ENCODE results near the gene CALD1.
A peak's percentile ranks its signal among the peaks of the same experiment; 100 is the strongest.

CALD1 gene

DNA sequence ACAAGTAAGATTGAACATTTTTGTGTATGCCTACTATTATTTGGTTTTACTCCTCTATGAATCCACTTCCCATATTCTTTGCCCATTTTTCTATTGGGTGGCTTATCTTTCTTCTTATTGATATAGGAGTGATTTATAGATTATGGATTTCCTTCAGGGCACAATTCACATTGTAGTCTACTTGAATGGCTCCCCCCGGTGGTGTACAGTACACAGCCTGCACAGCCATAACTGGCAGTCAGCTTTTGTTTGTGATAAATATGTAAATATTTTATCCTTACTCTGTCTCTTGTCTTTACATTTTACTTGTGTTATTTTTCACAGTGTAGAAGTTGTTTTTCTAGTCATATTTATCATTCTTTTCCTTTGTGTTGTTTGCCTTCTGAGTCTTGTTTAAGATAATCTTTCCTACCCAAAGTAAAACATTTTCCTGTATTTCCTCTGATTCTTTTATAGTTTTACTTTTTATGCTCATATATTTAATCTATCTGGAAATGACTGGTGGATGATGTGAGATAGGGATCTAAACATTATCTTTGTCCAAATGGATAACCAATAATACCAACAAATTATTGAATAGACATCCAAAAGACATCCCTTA is 23.9 kb upstream of the CALD1 start:
- TF ChIP-seq, protein P1, sequence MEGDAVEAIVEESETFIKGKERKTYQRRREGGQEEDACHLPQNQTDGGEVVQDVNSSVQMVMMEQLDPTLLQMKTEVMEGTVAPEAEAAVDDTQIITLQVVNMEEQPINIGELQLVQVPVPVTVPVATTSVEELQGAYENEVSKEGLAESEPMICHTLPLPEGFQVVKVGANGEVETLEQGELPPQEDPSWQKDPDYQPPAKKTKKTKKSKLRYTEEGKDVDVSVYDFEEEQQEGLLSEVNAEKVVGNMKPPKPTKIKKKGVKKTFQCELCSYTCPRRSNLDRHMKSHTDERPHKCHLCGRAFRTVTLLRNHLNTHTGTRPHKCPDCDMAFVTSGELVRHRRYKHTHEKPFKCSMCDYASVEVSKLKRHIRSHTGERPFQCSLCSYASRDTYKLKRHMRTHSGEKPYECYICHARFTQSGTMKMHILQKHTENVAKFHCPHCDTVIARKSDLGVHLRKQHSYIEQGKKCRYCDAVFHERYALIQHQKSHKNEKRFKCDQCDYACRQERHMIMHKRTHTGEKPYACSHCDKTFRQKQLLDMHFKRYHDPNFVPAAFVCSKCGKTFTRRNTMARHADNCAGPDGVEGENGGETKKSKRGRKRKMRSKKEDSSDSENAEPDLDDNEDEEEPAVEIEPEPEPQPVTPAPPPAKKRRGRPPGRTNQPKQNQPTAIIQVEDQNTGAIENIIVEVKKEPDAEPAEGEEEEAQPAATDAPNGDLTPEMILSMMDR (IDR thresholded peaks at IDR 0.05; ENCODE audit: insufficient read depth, low read length, missing control alignments), result peak; percentile 69
- no peak overlapping the region for H3K4me3 ChIP-seq (ENCODE audit: low read depth, low read length)
- POLR2A ChIA-PET, result no interaction called here
- DNase-seq (ENCODE audit: low read depth, low spot score), result no peak
- CTCF ChIA-PET, result interaction anchor here (0.8 to 11.8 kb wide), 16 partner anchors 11 to 123 kb away, joined by 3 to 164 read pairs (median 7); no protein-coding TSS in a partner anchor

DNA sequence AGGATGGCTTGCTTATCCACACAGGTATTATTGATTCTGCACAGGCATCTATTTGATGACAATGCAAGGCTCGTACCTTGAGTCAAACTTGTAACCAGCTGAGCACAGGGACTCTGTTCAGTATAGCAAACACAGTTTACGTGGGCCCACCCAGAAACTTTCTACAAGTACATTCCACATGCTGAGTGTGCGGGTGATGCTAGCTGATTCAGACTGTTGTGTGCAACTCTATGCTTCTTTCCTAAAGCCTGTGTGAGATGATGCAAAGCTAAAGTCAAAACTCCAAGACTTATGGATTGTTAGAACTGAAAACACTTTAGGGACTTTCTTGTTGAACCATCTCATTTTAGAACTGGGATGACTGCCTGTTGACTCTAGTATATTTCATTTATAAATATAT is 21.5 kb upstream of the CALD1 start:
- TF ChIP-seq, protein P1 (IDR thresholded peaks at IDR 0.05; ENCODE audit: insufficient read depth, low read length, missing control alignments), result no peak
- H3K4me3 ChIP-seq (ENCODE audit: low read depth, low read length), result no peak overlapping the region
- DNase-seq (ENCODE audit: low read depth, low spot score), result no peak
- POLR2A ChIA-PET, result interaction anchor here (0.6 to 2.3 kb wide), 7 partner anchors 9 to 68 kb away, joined by 3 to 8 read pairs (median 3); no protein-coding TSS in a partner anchor
- CTCF ChIA-PET, result interaction anchor here (0.8 to 11.8 kb wide), 8 partner anchors 9 to 196 kb away, joined by 3 to 164 read pairs (median 8); no protein-coding TSS in a partner anchor

DNA sequence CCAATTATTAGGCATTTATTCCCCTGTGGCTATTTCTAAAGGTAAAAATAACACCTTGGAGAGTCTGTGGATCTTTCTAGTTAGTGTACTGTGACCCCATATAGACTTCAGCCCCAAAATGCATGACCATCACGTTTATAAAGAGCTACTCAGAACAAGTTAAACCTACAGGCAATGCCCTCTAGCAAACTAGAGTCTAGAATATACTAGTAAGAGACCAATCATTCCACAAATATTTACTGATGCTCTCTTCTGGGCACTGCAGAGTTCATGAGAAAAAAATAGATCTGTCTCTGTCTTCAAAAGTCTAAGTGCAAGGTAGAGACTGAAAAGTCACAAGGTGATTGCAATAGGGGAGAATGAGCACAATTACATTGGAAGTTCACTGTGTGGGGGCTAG is 20.5 kb upstream of the CALD1 start:
- POLR2A ChIA-PET, result interaction anchor here (2.3 kb wide), 1 partner anchor 16 kb away, joined by 8 read pairs; no protein-coding TSS in a partner anchor

DNA sequence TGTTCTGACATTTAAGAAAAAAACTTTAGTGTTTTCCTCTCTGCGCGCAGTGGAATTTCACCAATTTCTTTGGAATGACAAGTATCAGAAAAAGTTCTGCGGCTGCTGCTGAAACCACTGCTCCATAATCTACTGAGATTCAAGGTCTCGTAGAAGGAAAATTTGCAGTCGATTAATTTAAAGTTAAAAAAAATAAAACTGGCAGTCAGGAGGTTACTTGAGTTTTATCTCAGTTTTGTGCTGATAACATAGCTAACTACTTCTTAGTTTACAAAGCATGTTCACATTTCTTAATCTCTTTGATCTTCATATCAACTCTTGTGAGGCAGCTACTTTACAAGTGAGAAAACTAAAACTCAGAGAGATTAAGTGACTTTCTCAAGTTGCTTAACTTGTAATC is 18.2 kb upstream of the CALD1 start:
- POLR2A ChIA-PET, result no interaction called here

More for the DNA sequence above, 20.5 kb upstream of the CALD1 start:
- no peak for DNase-seq (ENCODE audit: low read depth, low spot score)
- TF ChIP-seq, protein P1 (IDR thresholded peaks at IDR 0.05; ENCODE audit: insufficient read depth, low read length, missing control alignments), result no peak
- CTCF ChIA-PET, result interaction anchor here (0.8 to 11.8 kb wide), 8 partner anchors 8 to 195 kb away, joined by 3 to 164 read pairs (median 6); no protein-coding TSS in a partner anchor
- no peak overlapping the region for H3K4me3 ChIP-seq (ENCODE audit: low read depth, low read length)

DNA sequence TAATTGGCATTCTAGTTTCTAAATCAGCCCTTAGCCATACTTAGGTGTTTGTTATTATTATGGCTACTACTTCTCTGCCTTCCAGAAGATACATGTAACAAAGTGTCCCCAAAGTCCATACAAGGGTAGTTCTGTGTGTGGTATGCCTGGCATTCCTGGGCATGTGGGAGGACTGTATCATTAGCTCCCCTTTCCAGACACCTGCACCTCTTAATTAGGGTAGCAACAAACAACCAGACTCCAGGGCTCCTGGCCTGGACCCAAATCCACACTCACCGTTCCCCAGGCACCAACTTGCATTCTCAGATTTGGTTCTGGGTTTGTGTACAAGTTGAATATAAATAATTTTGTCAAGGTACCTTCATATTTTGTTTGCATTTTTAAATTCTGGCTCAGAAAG is 15.5 kb upstream of the CALD1 start:
- DNase-seq (ENCODE audit: low read depth, low spot score), result no peak
- ChIA-PET POLR2A (interaction anchor here (1.1 kb wide), 1 partner anchor 19 kb away, joined by 3 read pairs; no protein-coding TSS in a partner anchor), CTCF (interaction anchor here (2.0 kb wide), 1 partner anchor 73 kb away, joined by 7 read pairs; no protein-coding TSS in a partner anchor)
- H3K4me3 ChIP-seq (ENCODE audit: low read depth, low read length), result no peak overlapping the region
- TF ChIP-seq, protein P1 (IDR thresholded peaks at IDR 0.05; ENCODE audit: insufficient read depth, low read length, missing control alignments), result no peak

More for the DNA sequence above, 18.2 kb upstream of the CALD1 start:
- TF ChIP-seq, protein P1 (IDR thresholded peaks at IDR 0.05; ENCODE audit: insufficient read depth, low read length, missing control alignments), result no peak
- CTCF ChIA-PET, result interaction anchor here (1.9 kb wide), 1 partner anchor 10 kb away, joined by 8 read pairs; no protein-coding TSS in a partner anchor
- H3K4me3 ChIP-seq (ENCODE audit: low read depth, low read length), result no peak overlapping the region
- no peak for DNase-seq (ENCODE audit: low read depth, low spot score)

DNA sequence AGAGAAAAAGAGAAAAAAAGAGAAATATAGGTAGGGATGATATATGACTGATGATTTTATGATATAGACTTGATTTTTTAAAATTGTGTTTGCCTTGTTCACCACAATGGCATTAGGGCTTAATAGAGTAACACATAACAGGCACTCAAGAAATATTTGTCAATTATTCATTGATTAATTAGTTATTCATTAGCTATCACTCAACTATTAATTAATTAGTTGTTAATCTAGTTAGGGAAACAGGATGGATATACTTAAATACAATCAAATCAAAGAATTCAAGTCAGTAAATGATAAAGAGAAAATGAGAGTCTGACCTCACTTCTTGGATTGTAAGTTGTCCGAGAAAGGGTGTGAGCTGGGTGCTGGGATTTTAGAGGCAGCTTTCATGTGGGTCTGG is 15.1 kb upstream of the CALD1 start:
- DNase-seq (ENCODE audit: low read depth, low spot score), result no peak
- H3K4me3 ChIP-seq (ENCODE audit: low read depth, low read length), result no peak overlapping the region
- ChIA-PET POLR2A (no interaction called here), CTCF (interaction anchor here (2.0 kb wide), 2 partner anchors 40 to 74 kb away, joined by 6 to 7 read pairs; no protein-coding TSS in a partner anchor)
- TF ChIP-seq, protein P1 (IDR thresholded peaks at IDR 0.05; ENCODE audit: insufficient read depth, low read length, missing control alignments), result no peak

Measured in AG04449 (cell line).